Measurements from ENCODE around the gene ZNF620.

DNA sequence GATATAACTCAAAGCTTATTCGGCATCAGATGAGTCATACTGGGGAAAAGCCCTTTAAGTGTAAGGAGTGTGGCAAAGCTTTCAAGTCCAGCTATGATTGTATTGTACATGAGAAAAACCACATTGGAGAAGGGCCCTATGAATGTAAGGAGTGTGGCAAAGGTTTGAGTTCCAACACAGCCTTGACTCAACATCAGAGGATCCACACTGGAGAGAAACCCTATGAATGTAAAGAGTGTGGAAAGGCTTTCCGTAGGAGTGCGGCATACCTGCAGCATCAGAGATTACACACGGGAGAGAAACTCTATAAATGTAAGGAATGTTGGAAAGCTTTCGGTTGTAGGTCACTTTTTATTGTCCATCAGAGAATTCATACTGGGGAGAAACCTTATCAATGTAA lies 26.4 kb downstream of the ZNF620 start:
- TF ChIP-seq CTBP1 (IDR thresholded peaks at IDR 0.05; ENCODE audit: borderline replicate concordance) = no peak
- no peak for TF ChIP-seq SP1 (IDR thresholded peaks at IDR 0.05)
- TF ChIP-seq ARNT (IDR thresholded peaks at IDR 0.05) = no peak
- TF ChIP-seq SUZ12 (IDR thresholded peaks at IDR 0.05) = no peak
- TF ChIP-seq, protein P1, sequence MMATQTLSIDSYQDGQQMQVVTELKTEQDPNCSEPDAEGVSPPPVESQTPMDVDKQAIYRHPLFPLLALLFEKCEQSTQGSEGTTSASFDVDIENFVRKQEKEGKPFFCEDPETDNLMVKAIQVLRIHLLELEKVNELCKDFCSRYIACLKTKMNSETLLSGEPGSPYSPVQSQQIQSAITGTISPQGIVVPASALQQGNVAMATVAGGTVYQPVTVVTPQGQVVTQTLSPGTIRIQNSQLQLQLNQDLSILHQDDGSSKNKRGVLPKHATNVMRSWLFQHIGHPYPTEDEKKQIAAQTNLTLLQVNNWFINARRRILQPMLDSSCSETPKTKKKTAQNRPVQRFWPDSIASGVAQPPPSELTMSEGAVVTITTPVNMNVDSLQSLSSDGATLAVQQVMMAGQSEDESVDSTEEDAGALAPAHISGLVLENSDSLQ (IDR thresholded peaks at IDR 0.05) = no peak
- no peak for TF ChIP-seq HDGF (IDR thresholded peaks at IDR 0.05; ENCODE audit: borderline replicate concordance)
- TF ChIP-seq FOXK2 (IDR thresholded peaks at IDR 0.05) = no peak
- TF ChIP-seq BHLHE40 (IDR thresholded peaks at IDR 0.05; ENCODE audit: borderline replicate concordance) = no peak
- TF ChIP-seq FOXM1 (IDR thresholded peaks at IDR 0.05; ENCODE audit: borderline replicate concordance) = no peak
- no peak for TF ChIP-seq NFRKB (IDR thresholded peaks at IDR 0.05)
- no peak for TF ChIP-seq TARDBP (IDR thresholded peaks at IDR 0.05)
- TF ChIP-seq L3MBTL2 (conservative IDR thresholded peaks at IDR 0.05) = no peak
- no peak for TF ChIP-seq FOXA1 (IDR thresholded peaks at IDR 0.05)
